NCI-H1930 (cell line): ENCODE data around the gene PSAT1.
A peak's percentile ranks its signal among the peaks of the same experiment; 100 is the strongest.

Experiments used
- DNase-seq, 2 experiments: peaks; one replicate each; lab custom pipeline; 2025; lab: John Stamatoyannopoulos, UW

The PSAT1 gene

GRCh38 chr9:78365748-78366697 is 69.1 kb downstream of the PSAT1 start:
- no peak for DNase-seq

GRCh38 chr9:78366827-78367226 is 69.9 kb downstream of the PSAT1 start:
- no peak for DNase-seq

- DNase-seq: no peak
Measured at GRCh38 chr9:78368236-78368635, 71.3 kb downstream of the PSAT1 start.

GRCh38 chr9:78369639-78370219 is 72.8 kb downstream of the PSAT1 start:
- peak in 1 of 2 experiments; percentile 6 for DNase-seq

GRCh38 chr9:78370991-78371390 is 74.1 kb downstream of the PSAT1 start:
- DNase-seq: no peak

- no peak for DNase-seq
Measured at GRCh38 chr9:78371981-78372380, 75.1 kb downstream of the PSAT1 start.
